DND-41 (cell line): ENCODE measurements around the gene MAN1A1.

Source experiments
- ATAC-seq: fragments of 200-7000 bp; cut with Tn5 transposase; 3 replicates; pipeline ENCODE4 v1.9.1; 2021; ENCODE audit warnings: low read depth; ENCODE audit not compliant: insufficient read depth
- DNase-seq: peaks from one replicate; pipeline ENCODE4 v3.0.0-alpha.2; 2020
- H2AFZ ChIP-seq: 2 replicates; pipeline ENCODE4 v1.6.0; 2012; ENCODE audit warnings: low read depth, low read length
- H3K27ac ChIP-seq: 2 replicates; pipeline ENCODE4 v1.5.1; 2012; ENCODE audit warnings: low read length, inconsistent platforms
- H3K27me3 ChIP-seq: fragments of 200-600 bp; sonication (generic); 2 replicates; pipeline ENCODE4 v1.6.0; 2012; ENCODE audit warnings: low read length, mild to moderate bottlenecking, inconsistent platforms; ENCODE audit not compliant: insufficient read depth, poor library complexity
- H3K36me3 ChIP-seq: 2 replicates; pipeline ENCODE4 v1.5.1; 2012; ENCODE audit warnings: low read length, inconsistent platforms; ENCODE audit not compliant: insufficient read depth
- H3K4me1 ChIP-seq: 2 replicates; pipeline ENCODE4 v1.5.1; 2012; ENCODE audit warnings: mild to moderate bottlenecking, low read length; ENCODE audit not compliant: insufficient read depth
- H3K4me2 ChIP-seq: 2 replicates; pipeline ENCODE4 v1.6.0; 2012; ENCODE audit warnings: mild to moderate bottlenecking, moderate library complexity, low read length, inconsistent platforms; ENCODE audit not compliant: insufficient read depth
- H3K4me3 ChIP-seq, 2 experiments: fragments of 200-600 bp in 1 of 2; shearing (Covaris generic) in 1 of 2; 2 replicates each; pipeline ENCODE4 v1.5.1; 2012 to 2016; ENCODE audit warnings: inconsistent platforms in 2 of 2, low read length in 2 of 2, mild to moderate bottlenecking in 2 of 2, low read depth in 1 of 2, moderate library complexity in 1 of 2
- H3K79me2 ChIP-seq: 2 replicates; pipeline ENCODE4 v1.6.0; 2012; ENCODE audit warnings: low read length, inconsistent platforms; ENCODE audit not compliant: insufficient read depth
- H3K9ac ChIP-seq: 2 replicates; pipeline ENCODE4 v1.6.0; 2012; ENCODE audit warnings: low read depth, mild to moderate bottlenecking, inconsistent platforms, low read length, moderate library complexity
- H3K9me3 ChIP-seq: 2 replicates; pipeline ENCODE4 v1.5.1; 2012; ENCODE audit warnings: low read length, moderate library complexity, mild to moderate bottlenecking, inconsistent platforms; ENCODE audit not compliant: insufficient read depth, severe bottlenecking
- H4K20me1 ChIP-seq: 2 replicates; pipeline ENCODE4 v1.6.0; 2012; ENCODE audit warnings: low read length; ENCODE audit not compliant: insufficient read depth
- CTCF ChIP-seq: IDR thresholded peaks from 2 replicates; pipeline ENCODE4 v1.5.1; 2012; ENCODE audit warnings: borderline replicate concordance, low read length, moderate library complexity, mild to moderate bottlenecking; ENCODE audit not compliant: poor library complexity, severe bottlenecking; ENCODE audit errors: extremely low read depth
- EZH2 ChIP-seq: IDR thresholded peaks from 3 replicates; pipeline ENCODE4 v1.6.1; 2012; ENCODE audit warnings: borderline replicate concordance, low read depth, mild to moderate bottlenecking, moderate library complexity, low read length, inconsistent platforms; ENCODE audit not compliant: severe bottlenecking

Gene MAN1A1

GRCh38 chr6:119171864-119172588 is 177.5 kb downstream of the MAN1A1 start:
- H3K9ac ChIP-seq, result no peak overlapping the region
- no peaks in the 10 kb centered on the region for H3K27me3 ChIP-seq
- H3K4me2 ChIP-seq, result no peak overlapping the region
- no peak overlapping the region for H3K4me3 ChIP-seq
- TF ChIP-seq CTCF, result no peak
- no peak for TF ChIP-seq EZH2
- DNase-seq (no peak), ATAC-seq (no peak)
- H3K27ac ChIP-seq, result no peak overlapping the region
- no peaks in the 10 kb centered on the region for H3K79me2 ChIP-seq
- H3K4me1 ChIP-seq, result no peaks in the 10 kb centered on the region
- H3K9me3 ChIP-seq, result no peaks in the 10 kb centered on the region
- no peak overlapping the region for H2AFZ ChIP-seq
- H4K20me1 ChIP-seq, result no peaks in the 10 kb centered on the region
- H3K36me3 ChIP-seq, result no peaks in the 10 kb centered on the region

DNA sequence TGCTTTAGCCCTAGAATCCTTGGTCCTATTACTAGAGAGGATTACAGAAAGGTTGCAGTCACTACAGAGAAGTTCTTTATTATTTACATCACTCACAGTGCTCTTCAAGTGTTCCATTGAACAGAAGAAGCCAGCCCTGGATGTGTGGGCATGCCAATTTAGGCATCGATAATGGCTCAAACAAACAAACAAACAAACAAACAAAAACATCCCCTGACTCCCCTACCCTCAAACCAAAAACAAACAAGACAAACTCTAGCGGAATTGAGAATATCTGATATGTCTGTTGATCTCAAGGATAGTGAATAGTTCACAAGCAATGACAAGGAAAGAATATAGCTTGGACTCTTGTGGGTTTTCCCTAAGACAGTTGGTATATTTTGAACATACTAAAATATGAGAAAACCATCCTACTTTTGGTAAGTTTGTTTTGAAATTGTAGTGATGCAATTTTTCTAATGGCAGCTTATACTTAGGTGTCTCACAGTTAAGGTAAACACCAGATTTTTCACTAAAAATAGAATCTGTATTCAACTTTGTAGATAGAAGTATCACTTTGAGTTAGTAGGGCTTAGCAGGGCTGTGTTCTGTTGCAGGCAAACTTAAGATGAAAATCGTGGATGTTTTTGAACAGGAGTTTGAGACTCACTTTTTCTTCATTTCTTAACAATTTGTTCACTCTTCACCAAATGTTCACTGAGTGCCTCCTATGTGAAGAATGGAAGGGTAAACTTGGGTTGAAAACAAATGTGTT is 178.3 kb downstream of the MAN1A1 start:
- no peaks in the 10 kb centered on the region for H3K79me2 ChIP-seq
- no peaks in the 10 kb centered on the region for H3K9me3 ChIP-seq
- H3K36me3 ChIP-seq, result no peaks in the 10 kb centered on the region
- ATAC-seq (no peak), DNase-seq (no peak)
- H3K4me3 ChIP-seq, result no peak overlapping the region
- no peak for TF ChIP-seq EZH2
- no peak for TF ChIP-seq CTCF
- no peak overlapping the region for H3K4me2 ChIP-seq
- H3K9ac ChIP-seq, result no peak overlapping the region
- H2AFZ ChIP-seq, result no peak overlapping the region
- no peaks in the 10 kb centered on the region for H3K27me3 ChIP-seq
- H3K4me1 ChIP-seq, result no peaks in the 10 kb centered on the region
- no peaks in the 10 kb centered on the region for H4K20me1 ChIP-seq
- no peak overlapping the region for H3K27ac ChIP-seq

- Histone ChIP-seq H3K9ac (no peak overlapping the region), H2AFZ (no peak overlapping the region), H3K27ac (no peak overlapping the region), H3K79me2 (no peaks in the 10 kb centered on the region), H3K27me3 (no peaks in the 10 kb centered on the region), H4K20me1 (no peaks in the 10 kb centered on the region), H3K4me2 (no peak overlapping the region), H3K9me3 (no peaks in the 10 kb centered on the region), H3K36me3 (no peaks in the 10 kb centered on the region), H3K4me3 (no peak overlapping the region), H3K4me1 (no peaks in the 10 kb centered on the region)
- no peak for DNase-seq
- no peak for TF ChIP-seq EZH2
- no peak for TF ChIP-seq CTCF
- ATAC-seq, result no peak
Observed at GRCh38 chr6:119170447-119171087, 179.0 kb downstream of the MAN1A1 start.
